GM15510 (cell line): ENCODE results near the gene TCP11.

Experiments used
- POLR2A ChIP-seq: IDR thresholded peaks from 3 replicates; pipeline ENCODE4 v1.6.1; 2011; ENCODE audit warnings: borderline replicate concordance; ENCODE audit not compliant: insufficient read length; ENCODE audit errors: extremely low read depth

TCP11 gene

GRCh38 chr6:35141007-35141655, at the start of gene TCP11:
Gene TCP11 (minus strand): TSS chr6:35141339. CDS start chr6:35140870, 469 bp downstream.
- no peak for TF ChIP-seq POLR2A

GRCh38 chr6:35190306-35190705, 49.2 kb upstream of the TCP11 start:
- TF ChIP-seq POLR2A: no peak

GRCh38 chr6:35188886-35189285, 47.7 kb upstream of the TCP11 start:
- no peak for TF ChIP-seq POLR2A

GRCh38 chr6:35186571-35186970, 45.4 kb upstream of the TCP11 start:
- TF ChIP-seq POLR2A: no peak

- TF ChIP-seq POLR2A: no peak
Observed at GRCh38 chr6:35185971-35186370, 44.8 kb upstream of the TCP11 start.

- TF ChIP-seq POLR2A: no peak
Observed at GRCh38 chr6:35185302-35185681, 44.2 kb upstream of the TCP11 start.

- no peak for TF ChIP-seq POLR2A
Observed at GRCh38 chr6:35184580-35185301, 43.6 kb upstream of the TCP11 start.

- no peak for TF ChIP-seq POLR2A
Observed at GRCh38 chr6:35183935-35184334, 42.8 kb upstream of the TCP11 start.

- TF ChIP-seq POLR2A: no peak
Observed at GRCh38 chr6:35183281-35183680, 42.1 kb upstream of the TCP11 start.

GRCh38 chr6:35181933-35182612, 40.9 kb upstream of the TCP11 start:
- no peak for TF ChIP-seq POLR2A

GRCh38 chr6:35181308-35181932, 40.3 kb upstream of the TCP11 start:
- TF ChIP-seq POLR2A: no peak

GRCh38 chr6:35179901-35180535, 38.9 kb upstream of the TCP11 start:
- no peak for TF ChIP-seq POLR2A

- TF ChIP-seq POLR2A: no peak
Observed at GRCh38 chr6:35178932-35179832, 38.0 kb upstream of the TCP11 start.

- no peak for TF ChIP-seq POLR2A
Observed at GRCh38 chr6:35178012-35178411, 36.9 kb upstream of the TCP11 start.

- no peak for TF ChIP-seq POLR2A
Observed at GRCh38 chr6:35177596-35177995, 36.5 kb upstream of the TCP11 start.

- TF ChIP-seq POLR2A: no peak
Observed at GRCh38 chr6:35177157-35177556, 36.0 kb upstream of the TCP11 start.
